Glutamatergic neuron (in vitro differentiated cells): ENCODE results near the gene ABHD17A. TPM values are rescaled to one million over a fixed set of nuclear protein-coding genes. Genes with fewer than 3 reads are reported as not detected.

Experiments used
- DNase-seq: peaks from one replicate; pipeline ENCODE4 v3.0.0; 2022
- H3K27ac Mint-ChIP-seq: one replicate; pipeline ENCODE4 v1.8.0; 2020; ENCODE audit warnings: mild to moderate bottlenecking, mixed read lengths, inconsistent platforms; ENCODE audit not compliant: unreplicated experiment
- H3K27me3 Mint-ChIP-seq: one replicate; pipeline ENCODE4 v1.8.0; 2020; ENCODE audit warnings: mild to moderate bottlenecking, moderate library complexity, mixed read lengths, inconsistent platforms; ENCODE audit not compliant: unreplicated experiment
- H3K36me3 Mint-ChIP-seq: one replicate; pipeline ENCODE4 v1.8.0; 2020; ENCODE audit warnings: mild to moderate bottlenecking, mixed read lengths, inconsistent platforms; ENCODE audit not compliant: unreplicated experiment
- H3K4me1 Mint-ChIP-seq: one replicate; pipeline ENCODE4 v1.8.0; 2020; ENCODE audit warnings: mild to moderate bottlenecking, low read depth, mixed read lengths, inconsistent platforms; ENCODE audit not compliant: unreplicated experiment
- H3K4me3 Mint-ChIP-seq: one replicate; pipeline ENCODE4 v1.8.0; 2020; ENCODE audit warnings: mild to moderate bottlenecking, mixed read lengths, inconsistent platforms; ENCODE audit not compliant: unreplicated experiment
- H3K9me3 Mint-ChIP-seq: one replicate; pipeline ENCODE4 v1.8.0; 2020; ENCODE audit warnings: mild to moderate bottlenecking, moderate library complexity, mixed read lengths, inconsistent platforms; ENCODE audit not compliant: unreplicated experiment
- total RNA-seq: library from RNA; stranded (reverse); fragmentation: NEBNext Ultra II Directional; extraction: Animal tissue kit (Norgen Biotek cat#: 25700); gene quantifications from one replicate; pipeline ENCODE4 v1.2.1, GENCODE V29; 2021; ENCODE audit not compliant: unreplicated experiment
- TF ChIP-seq, protein P1 (sequence below): fragments of 200-600 bp; sonication (generic); IDR thresholded peaks from one replicate; pipeline ENCODE4 v1.5.0; 2021; ENCODE audit not compliant: partially characterized antibody, unreplicated experiment

Gene ABHD17A
- total RNA-seq, 1 donor from 2014 or later = 75.1 TPM

DNA sequence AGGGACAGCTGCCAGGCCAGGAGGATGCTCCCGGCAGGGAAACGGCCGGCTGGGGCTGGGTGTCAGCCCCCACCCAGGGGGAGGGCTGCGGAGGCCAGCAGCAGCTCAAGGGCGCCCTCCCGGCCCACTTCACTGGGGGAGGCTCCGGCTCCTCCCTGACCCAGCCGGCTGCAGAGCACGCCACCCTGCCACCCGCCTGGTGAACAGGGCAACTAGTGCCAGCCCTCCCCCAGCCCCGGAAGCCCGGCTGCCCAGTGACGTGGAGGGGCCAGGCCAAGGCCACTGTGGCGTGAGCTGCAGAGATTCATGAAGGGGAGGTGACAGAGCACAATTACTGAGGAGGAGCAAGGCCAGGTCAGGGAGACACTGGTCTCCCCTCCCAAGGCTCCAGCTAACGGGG lies 51.8 kb downstream of the ABHD17A start:
- TF ChIP-seq, protein P1, sequence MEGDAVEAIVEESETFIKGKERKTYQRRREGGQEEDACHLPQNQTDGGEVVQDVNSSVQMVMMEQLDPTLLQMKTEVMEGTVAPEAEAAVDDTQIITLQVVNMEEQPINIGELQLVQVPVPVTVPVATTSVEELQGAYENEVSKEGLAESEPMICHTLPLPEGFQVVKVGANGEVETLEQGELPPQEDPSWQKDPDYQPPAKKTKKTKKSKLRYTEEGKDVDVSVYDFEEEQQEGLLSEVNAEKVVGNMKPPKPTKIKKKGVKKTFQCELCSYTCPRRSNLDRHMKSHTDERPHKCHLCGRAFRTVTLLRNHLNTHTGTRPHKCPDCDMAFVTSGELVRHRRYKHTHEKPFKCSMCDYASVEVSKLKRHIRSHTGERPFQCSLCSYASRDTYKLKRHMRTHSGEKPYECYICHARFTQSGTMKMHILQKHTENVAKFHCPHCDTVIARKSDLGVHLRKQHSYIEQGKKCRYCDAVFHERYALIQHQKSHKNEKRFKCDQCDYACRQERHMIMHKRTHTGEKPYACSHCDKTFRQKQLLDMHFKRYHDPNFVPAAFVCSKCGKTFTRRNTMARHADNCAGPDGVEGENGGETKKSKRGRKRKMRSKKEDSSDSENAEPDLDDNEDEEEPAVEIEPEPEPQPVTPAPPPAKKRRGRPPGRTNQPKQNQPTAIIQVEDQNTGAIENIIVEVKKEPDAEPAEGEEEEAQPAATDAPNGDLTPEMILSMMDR = no peak
- Mint-ChIP-seq H3K36me3 (no peaks in the 10 kb centered on the region), H3K27ac (no peak overlapping the region), H3K9me3 (peaks cover 1% of the 10 kb centered on the region), H3K4me1 (peaks cover 29% of the 10 kb centered on the region), H3K4me3 (no peak overlapping the region), H3K27me3 (peaks cover 7% of the 10 kb centered on the region)
- no peak for DNase-seq

GRCh38 chr19:1832046-1832663 lies 53.1 kb downstream of the ABHD17A start:
- TF ChIP-seq, protein P1 = no peak
- DNase-seq = no peak
- Mint-ChIP-seq H3K9me3 (peaks cover 1% of the 10 kb centered on the region), H3K36me3 (no peaks in the 10 kb centered on the region), H3K4me1 (peaks cover 27% of the 10 kb centered on the region), H3K27ac (peak overlapping the region; percentile 43), H3K4me3 (no peak overlapping the region), H3K27me3 (peaks cover 5% of the 10 kb centered on the region)

GRCh38 chr19:1830978-1831377 lies 54.3 kb downstream of the ABHD17A start:
- TF ChIP-seq, protein P1 = no peak
- Mint-ChIP-seq H3K36me3 (no peaks in the 10 kb centered on the region), H3K4me1 (peaks cover 24% of the 10 kb centered on the region), H3K27me3 (peaks cover 5% of the 10 kb centered on the region), H3K27ac (peak overlapping the region; percentile 17), H3K4me3 (peak overlapping the region; percentile 6), H3K9me3 (peaks cover under 1% of the 10 kb centered on the region)
- no peak for DNase-seq

DNA sequence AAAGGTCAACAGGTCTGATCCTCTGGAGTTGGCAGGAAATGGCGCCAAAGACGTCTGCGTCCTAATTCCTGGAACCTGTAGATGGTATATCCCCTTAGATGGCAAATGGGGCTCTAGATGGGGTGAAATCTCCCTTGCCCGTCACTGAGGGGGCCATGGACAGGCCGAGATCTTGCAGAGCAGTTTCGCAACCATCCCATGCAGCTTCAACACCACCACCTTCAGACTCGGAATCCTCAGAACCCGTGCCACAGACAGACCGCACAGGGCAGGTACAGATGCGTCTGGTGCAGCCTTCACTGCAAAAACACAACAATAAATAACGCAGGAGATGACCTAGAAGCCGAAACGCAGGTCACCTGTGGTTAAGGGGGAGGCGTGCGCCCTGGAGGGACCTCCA lies 54.7 kb downstream of the ABHD17A start:
- DNase-seq = no peak
- TF ChIP-seq, protein P1 = no peak
- Mint-ChIP-seq H3K4me1 (peaks cover 26% of the 10 kb centered on the region), H3K27ac (no peak overlapping the region), H3K27me3 (peaks cover 2% of the 10 kb centered on the region), H3K4me3 (peak overlapping the region; percentile 6), H3K9me3 (no peaks in the 10 kb centered on the region), H3K36me3 (no peaks in the 10 kb centered on the region)

DNA sequence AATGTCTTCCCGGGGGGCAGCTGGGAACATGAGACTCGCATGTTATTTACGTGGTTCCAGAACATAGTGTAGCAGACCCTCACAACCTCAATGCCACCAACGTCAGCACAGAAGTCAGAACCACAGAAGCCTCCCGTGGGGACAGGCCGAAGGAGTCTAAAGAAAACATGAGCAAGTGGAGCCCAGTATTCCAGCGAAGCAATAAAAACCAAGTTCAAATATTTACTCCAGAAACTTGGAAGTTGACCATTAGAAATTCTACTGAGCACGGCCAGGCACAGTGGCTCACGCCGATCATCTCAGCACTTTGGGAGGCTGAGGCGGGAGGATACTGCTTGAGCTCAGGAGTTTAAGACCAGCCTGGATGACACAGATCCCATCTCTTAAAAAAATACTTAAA lies 55.3 kb downstream of the ABHD17A start:
- TF ChIP-seq, protein P1 = no peak
- Mint-ChIP-seq H3K4me1 (peaks cover 26% of the 10 kb centered on the region), H3K4me3 (no peak overlapping the region), H3K9me3 (peaks cover 1% of the 10 kb centered on the region), H3K36me3 (no peaks in the 10 kb centered on the region), H3K27me3 (peaks cover 2% of the 10 kb centered on the region), H3K27ac (no peak overlapping the region)
- DNase-seq = no peak
